ENCODE results near the gene APOO.

GRCh38 chrX:23825675-23826074 lies 82.1 kb downstream of the APOO start:
- TF ChIP-seq CTCF (IDR thresholded peaks at IDR 0.05) (no peak), POLR2A (IDR thresholded peaks at IDR 0.05) (no peak), POLR2AphosphoS5 (IDR thresholded peaks at IDR 0.05) (no peak)

Measured in upper lobe of left lung (tissue), 4 donors.